GM23338 (cell line): Measurements from ENCODE around the gene NGB.

Source experiments
- CREB1 ChIP-seq: fragments of 250-450 bp; sonication (Bioruptor Pico); IDR thresholded peaks from 2 replicates; pipeline ENCODE4 v1.5.0; 2020; ENCODE audit warnings: low read depth, mild to moderate bottlenecking, moderate library complexity
- EZH2 ChIP-seq: fragments of 200-600 bp; sonication (generic); IDR thresholded peaks from one replicate; pipeline ENCODE4 v1.8.0; 2017; ENCODE audit warnings: antibody characterized with exemption, mild to moderate bottlenecking, low read depth; ENCODE audit not compliant: unreplicated experiment
- EZH2phosphoT487 ChIP-seq: fragments of 200-600 bp; sonication (generic); IDR thresholded peaks from one replicate; pipeline ENCODE4 v1.8.1; 2018; ENCODE audit warnings: antibody characterized with exemption; ENCODE audit not compliant: unreplicated experiment
- JUNB ChIP-seq: IDR thresholded peaks from one replicate; pipeline ENCODE4 v1.6.1; 2016; ENCODE audit warnings: antibody characterized with exemption; ENCODE audit not compliant: unreplicated experiment
- NANOG ChIP-seq: IDR thresholded peaks from 2 replicates; pipeline ENCODE4 v1.6.1; 2016; ENCODE audit warnings: antibody characterized with exemption, borderline replicate concordance
- POLR2AphosphoS5 ChIP-seq: IDR thresholded peaks from 2 replicates; pipeline ENCODE4 v1.6.1; 2016; ENCODE audit warnings: antibody characterized with exemption, low read depth
- STAT1 ChIP-seq: IDR thresholded peaks from one replicate; pipeline ENCODE4 v1.6.1; 2016; ENCODE audit warnings: antibody characterized with exemption; ENCODE audit not compliant: unreplicated experiment
- ZNF114 ChIP-seq: fragments of 250-450 bp; sonication (Bioruptor Pico); IDR thresholded peaks from 2 replicates; pipeline ENCODE4 v1.5.0; 2020; ENCODE audit warnings: mild to moderate bottlenecking, moderate library complexity
- TF ChIP-seq, protein P1 (sequence below): IDR thresholded peaks from one replicate; pipeline ENCODE4 v1.6.1; 2018; ENCODE audit warnings: antibody characterized with exemption; ENCODE audit not compliant: unreplicated experiment
- TF ChIP-seq, protein P2 (sequence below), 2 experiments: fragments of 200-600 bp in 1 of 2; sonication (generic) in 1 of 2; conservative IDR thresholded peaks; 2 replicates each; pipeline versions ENCODE4 v1.5.1 to v1.6.1; 2016 to 2017; ENCODE audit warnings: antibody characterized with exemption in 2 of 2, low read depth in 2 of 2, mild to moderate bottlenecking in 2 of 2, moderate library complexity in 1 of 2
- TF ChIP-seq, protein P3 (sequence below): IDR thresholded peaks from 2 replicates; pipeline ENCODE4 v1.6.1; 2016; ENCODE audit warnings: antibody characterized with exemption

DNA sequence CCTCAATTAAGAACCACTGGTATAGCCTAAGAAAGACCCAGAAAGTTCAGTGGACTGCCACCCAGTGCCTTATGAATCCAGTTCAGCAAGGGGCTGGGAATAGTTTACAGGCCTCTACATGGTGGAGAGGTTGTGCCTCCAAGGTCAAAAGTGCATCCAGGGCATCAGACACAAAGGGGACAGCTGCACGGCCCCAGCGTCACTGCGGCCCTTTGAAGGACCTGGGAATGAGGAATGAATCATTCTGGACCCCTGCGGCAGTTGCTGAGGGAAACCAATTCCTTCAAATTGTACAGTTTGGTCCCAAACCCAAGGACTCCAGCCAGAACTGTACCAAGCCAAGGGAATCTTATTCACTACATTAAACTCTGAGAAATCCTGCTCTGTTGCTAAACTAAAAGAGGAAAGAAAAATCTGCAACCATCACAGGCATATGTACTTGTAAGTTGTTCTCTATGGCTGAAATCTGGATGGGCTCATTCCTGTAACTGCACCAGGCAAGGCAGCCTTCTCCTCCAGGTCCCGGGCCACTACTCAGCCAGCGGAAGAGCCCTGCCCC is 10.9 kb upstream of the NGB start:
- TF ChIP-seq, protein P1, sequence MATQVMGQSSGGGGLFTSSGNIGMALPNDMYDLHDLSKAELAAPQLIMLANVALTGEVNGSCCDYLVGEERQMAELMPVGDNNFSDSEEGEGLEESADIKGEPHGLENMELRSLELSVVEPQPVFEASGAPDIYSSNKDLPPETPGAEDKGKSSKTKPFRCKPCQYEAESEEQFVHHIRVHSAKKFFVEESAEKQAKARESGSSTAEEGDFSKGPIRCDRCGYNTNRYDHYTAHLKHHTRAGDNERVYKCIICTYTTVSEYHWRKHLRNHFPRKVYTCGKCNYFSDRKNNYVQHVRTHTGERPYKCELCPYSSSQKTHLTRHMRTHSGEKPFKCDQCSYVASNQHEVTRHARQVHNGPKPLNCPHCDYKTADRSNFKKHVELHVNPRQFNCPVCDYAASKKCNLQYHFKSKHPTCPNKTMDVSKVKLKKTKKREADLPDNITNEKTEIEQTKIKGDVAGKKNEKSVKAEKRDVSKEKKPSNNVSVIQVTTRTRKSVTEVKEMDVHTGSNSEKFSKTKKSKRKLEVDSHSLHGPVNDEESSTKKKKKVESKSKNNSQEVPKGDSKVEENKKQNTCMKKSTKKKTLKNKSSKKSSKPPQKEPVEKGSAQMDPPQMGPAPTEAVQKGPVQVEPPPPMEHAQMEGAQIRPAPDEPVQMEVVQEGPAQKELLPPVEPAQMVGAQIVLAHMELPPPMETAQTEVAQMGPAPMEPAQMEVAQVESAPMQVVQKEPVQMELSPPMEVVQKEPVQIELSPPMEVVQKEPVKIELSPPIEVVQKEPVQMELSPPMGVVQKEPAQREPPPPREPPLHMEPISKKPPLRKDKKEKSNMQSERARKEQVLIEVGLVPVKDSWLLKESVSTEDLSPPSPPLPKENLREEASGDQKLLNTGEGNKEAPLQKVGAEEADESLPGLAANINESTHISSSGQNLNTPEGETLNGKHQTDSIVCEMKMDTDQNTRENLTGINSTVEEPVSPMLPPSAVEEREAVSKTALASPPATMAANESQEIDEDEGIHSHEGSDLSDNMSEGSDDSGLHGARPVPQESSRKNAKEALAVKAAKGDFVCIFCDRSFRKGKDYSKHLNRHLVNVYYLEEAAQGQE: no peak
- TF ChIP-seq, protein P2, sequence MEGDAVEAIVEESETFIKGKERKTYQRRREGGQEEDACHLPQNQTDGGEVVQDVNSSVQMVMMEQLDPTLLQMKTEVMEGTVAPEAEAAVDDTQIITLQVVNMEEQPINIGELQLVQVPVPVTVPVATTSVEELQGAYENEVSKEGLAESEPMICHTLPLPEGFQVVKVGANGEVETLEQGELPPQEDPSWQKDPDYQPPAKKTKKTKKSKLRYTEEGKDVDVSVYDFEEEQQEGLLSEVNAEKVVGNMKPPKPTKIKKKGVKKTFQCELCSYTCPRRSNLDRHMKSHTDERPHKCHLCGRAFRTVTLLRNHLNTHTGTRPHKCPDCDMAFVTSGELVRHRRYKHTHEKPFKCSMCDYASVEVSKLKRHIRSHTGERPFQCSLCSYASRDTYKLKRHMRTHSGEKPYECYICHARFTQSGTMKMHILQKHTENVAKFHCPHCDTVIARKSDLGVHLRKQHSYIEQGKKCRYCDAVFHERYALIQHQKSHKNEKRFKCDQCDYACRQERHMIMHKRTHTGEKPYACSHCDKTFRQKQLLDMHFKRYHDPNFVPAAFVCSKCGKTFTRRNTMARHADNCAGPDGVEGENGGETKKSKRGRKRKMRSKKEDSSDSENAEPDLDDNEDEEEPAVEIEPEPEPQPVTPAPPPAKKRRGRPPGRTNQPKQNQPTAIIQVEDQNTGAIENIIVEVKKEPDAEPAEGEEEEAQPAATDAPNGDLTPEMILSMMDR (conservative IDR thresholded peaks at IDR 0.05; ENCODE audit: low read depth in 2 of 2): no peak
- TF ChIP-seq EZH2: no peak
- TF ChIP-seq CREB1 (CRISPR knock-in tag): no peak
- no peak for TF ChIP-seq JUNB
- TF ChIP-seq, protein P3, sequence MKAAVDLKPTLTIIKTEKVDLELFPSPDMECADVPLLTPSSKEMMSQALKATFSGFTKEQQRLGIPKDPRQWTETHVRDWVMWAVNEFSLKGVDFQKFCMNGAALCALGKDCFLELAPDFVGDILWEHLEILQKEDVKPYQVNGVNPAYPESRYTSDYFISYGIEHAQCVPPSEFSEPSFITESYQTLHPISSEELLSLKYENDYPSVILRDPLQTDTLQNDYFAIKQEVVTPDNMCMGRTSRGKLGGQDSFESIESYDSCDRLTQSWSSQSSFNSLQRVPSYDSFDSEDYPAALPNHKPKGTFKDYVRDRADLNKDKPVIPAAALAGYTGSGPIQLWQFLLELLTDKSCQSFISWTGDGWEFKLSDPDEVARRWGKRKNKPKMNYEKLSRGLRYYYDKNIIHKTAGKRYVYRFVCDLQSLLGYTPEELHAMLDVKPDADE: no peak
- no peak for TF ChIP-seq POLR2AphosphoS5
- TF ChIP-seq EZH2phosphoT487: no peak
- no peak for TF ChIP-seq NANOG
- TF ChIP-seq ZNF114 (CRISPR knock-in tag): no peak
- TF ChIP-seq STAT1: no peak
